A673 (cell line): ENCODE measurements around the gene GRWD1. TPM values are rescaled to one million over a fixed set of nuclear protein-coding genes. Genes with fewer than 3 reads are reported as not detected.

Source experiments
- BruUV-seq: library from RNA; stranded (reverse); fragments of 400-500 nt; replicated peaks from 2 replicates; lab custom pipeline; 2021; lab: Mats Ljungman, UMichigan
- CTCF ChIA-PET: fragments of 300-600 bp; sonication (Branson Sonifier 250); formaldehyde crosslinking; loops from one replicate; lab custom pipeline; 2022; ENCODE audit warnings: antibody characterized with exemption; lab: Charles Lee
- POLR2A ChIA-PET: fragments of 300-600 bp; sonication (Branson Sonifier 250); formaldehyde crosslinking; loops from one replicate; lab custom pipeline; 2022; ENCODE audit warnings: antibody characterized with exemption; ENCODE audit not compliant: low non-redundant PET; lab: Charles Lee
- DNase-seq: peaks from one replicate; pipeline ENCODE4 v3.0.0-alpha.2; 2015; ENCODE audit warnings: low spot score
- H3K27ac ChIP-seq: fragments of 200-600 bp; sonication (generic); 2 replicates; pipeline ENCODE4 v1.5.1; 2016; ENCODE audit warnings: mixed run types, low read depth, mild to moderate bottlenecking, mixed read lengths, antibody characterized with exemption, low read length; ENCODE audit not compliant: poor library complexity, severe bottlenecking
- H3K27me3 ChIP-seq: fragments of 200-600 bp; sonication (generic); replicated peaks from 2 replicates; pipeline ENCODE4 v1.6.1; 2017; ENCODE audit warnings: mixed run types, low read depth, mild to moderate bottlenecking, mixed read lengths, antibody characterized with exemption, low read length; ENCODE audit not compliant: insufficient read depth, poor library complexity
- H3K36me3 ChIP-seq: fragments of 200-600 bp; sonication (generic); 2 replicates; pipeline ENCODE4 v1.6.1; 2016; ENCODE audit warnings: mixed run types, mild to moderate bottlenecking, mixed read lengths, antibody characterized with exemption, low read length; ENCODE audit not compliant: insufficient read depth, poor library complexity, severe bottlenecking
- H3K4me1 ChIP-seq: fragments of 200-600 bp; sonication (generic); 2 replicates; pipeline ENCODE4 v1.6.1; 2017; ENCODE audit warnings: mixed run types, mild to moderate bottlenecking, mixed read lengths, antibody characterized with exemption, low read length; ENCODE audit not compliant: insufficient read depth, poor library complexity, severe bottlenecking
- H3K4me3 ChIP-seq: fragments of 200-600 bp; sonication (generic); 2 replicates; pipeline ENCODE4 v1.5.1; 2016; ENCODE audit warnings: low read depth, mixed run types, mild to moderate bottlenecking, mixed read lengths, low read length; ENCODE audit not compliant: poor library complexity, severe bottlenecking
- H3K9me3 ChIP-seq: fragments of 200-600 bp; sonication (generic); 2 replicates; pipeline ENCODE4 v1.6.1; 2016; ENCODE audit warnings: mixed run types, low read depth, mild to moderate bottlenecking, mixed read lengths, antibody characterized with exemption, low read length; ENCODE audit not compliant: poor library complexity, severe bottlenecking
- CTCF ChIP-seq: fragments of 300-800, 200-600 bp; sonication (generic); conservative IDR thresholded peaks from 2 replicates; pipeline ENCODE4 v1.5.1; 2017; ENCODE audit warnings: low read depth, mild to moderate bottlenecking, antibody characterized with exemption, low read length, moderate library complexity, mixed read lengths
- EZH2 ChIP-seq: fragments of 200-600 bp; sonication (generic); IDR thresholded peaks from 2 replicates; pipeline ENCODE4 v1.6.1; 2017; ENCODE audit warnings: borderline replicate concordance, low read depth, mild to moderate bottlenecking, mixed read lengths, antibody characterized with exemption, low read length; ENCODE audit not compliant: poor library complexity, severe bottlenecking
- intact Hi-C: fragments of 100-400 bp; cut with micrococcal nuclease; formaldehyde crosslinking; loops from one replicate; pipeline ENCODE4 v1.10.0; 2022; ENCODE audit not compliant: unreplicated experiment
- total RNA-seq: library from RNA; stranded (reverse); gene quantifications from 2 replicates; pipeline ENCODE4 v1.2.3, GENCODE V29; 2021

GRWD1 gene
- total RNA-seq, 1 experiment from 2014 or later: 109 TPM

GRCh38 chr19:48500830-48501493, 55.2 kb downstream of the GRWD1 start:
- TF ChIP-seq EZH2: no peak
- TF ChIP-seq CTCF: no peak
- no TSS peak for BruUV-seq
- no peak for DNase-seq
- Histone ChIP-seq H3K4me3 (peak overlapping the region; percentile 2), H3K36me3 (no peaks in the 10 kb centered on the region), H3K27ac (no peak overlapping the region), H3K4me1 (peaks cover 23% of the 10 kb centered on the region), H3K9me3 (no peaks in the 10 kb centered on the region), H3K27me3 (peaks cover 10% of the 10 kb centered on the region)
- POLR2A ChIA-PET: no interaction called here
- CTCF ChIA-PET: no interaction called here
- intact Hi-C loops: no loop called here

GRCh38 chr19:48501494-48502349, 55.9 kb downstream of the GRWD1 start:
- Histone ChIP-seq H3K36me3 (no peaks in the 10 kb centered on the region), H3K4me1 (peaks cover 23% of the 10 kb centered on the region), H3K27ac (no peak overlapping the region), H3K4me3 (peak overlapping the region; percentile 25), H3K27me3 (peaks cover 10% of the 10 kb centered on the region), H3K9me3 (no peaks in the 10 kb centered on the region)
- TF ChIP-seq CTCF: no peak
- no peak for TF ChIP-seq EZH2
- peak; percentile 91 for DNase-seq
- intact Hi-C loops: no loop called here
- no TSS peak for BruUV-seq
- CTCF ChIA-PET: interaction anchor here (0.6 kb wide), 1 partner anchor 83 kb away, joined by 6 read pairs; no protein-coding TSS in a partner anchor
- POLR2A ChIA-PET: no interaction called here

- intact Hi-C loops: no loop called here
- H3K4me1 ChIP-seq: peaks cover 23% of the 10 kb centered on the region
- H3K27ac ChIP-seq: no peak overlapping the region
- CTCF ChIA-PET: interaction anchor here (0.6 kb wide), 1 partner anchor 82 kb away, joined by 6 read pairs; no protein-coding TSS in a partner anchor
- POLR2A ChIA-PET: no interaction called here
- no peaks in the 10 kb centered on the region for H3K36me3 ChIP-seq
- H3K27me3 ChIP-seq: peaks cover 10% of the 10 kb centered on the region
- TF ChIP-seq EZH2 (no peak), CTCF (no peak)
- no TSS peak for BruUV-seq
- no peak for DNase-seq
- H3K9me3 ChIP-seq: no peaks in the 10 kb centered on the region
- H3K4me3 ChIP-seq: peak overlapping the region; percentile 25
Observed at GRCh38 chr19:48502350-48503018, 56.7 kb downstream of the GRWD1 start.
